ENCODE data around the gene ALK. TPM values are rescaled to one million over a fixed set of nuclear protein-coding genes. Genes with fewer than 3 reads are reported as not detected.

ALK gene
- total RNA-seq, 1 donor from 2014 or later = 0.14 TPM

DNA sequence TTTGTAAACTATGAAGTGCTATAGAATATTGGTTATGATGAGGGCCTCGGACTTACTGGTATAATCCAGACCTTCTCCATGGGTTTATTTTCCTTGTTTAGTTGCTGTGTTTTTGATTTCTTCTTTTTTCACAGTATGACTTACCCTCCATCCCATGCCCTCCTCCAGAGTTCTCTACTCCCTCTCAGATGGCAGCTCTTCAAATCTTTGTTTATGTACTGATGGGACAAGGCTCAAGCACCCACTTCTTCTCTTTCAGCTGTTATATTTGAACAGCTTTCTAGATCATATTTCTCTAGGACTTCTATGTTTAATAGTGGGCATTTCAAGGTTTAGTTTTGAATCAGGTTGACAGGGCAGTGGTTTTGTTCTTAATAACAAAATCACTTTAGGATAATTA, 762.3 kb downstream of the ALK start:
- Histone ChIP-seq H3K36me3 (peaks cover 63% of the 10 kb centered on the region), H3K4me1 (peaks cover 11% of the 10 kb centered on the region), H3K4me3 (no peak overlapping the region), H3K9me3 (replicated peaks) (no peaks in the 10 kb centered on the region), H3K27ac (replicated peaks) (no peak overlapping the region), H3K27me3 (ENCODE audit: low read depth) (no peaks in the 10 kb centered on the region)
- intact Hi-C loops (cut with micrococcal nuclease) = no loop called here
- TF ChIP-seq, protein P1, sequence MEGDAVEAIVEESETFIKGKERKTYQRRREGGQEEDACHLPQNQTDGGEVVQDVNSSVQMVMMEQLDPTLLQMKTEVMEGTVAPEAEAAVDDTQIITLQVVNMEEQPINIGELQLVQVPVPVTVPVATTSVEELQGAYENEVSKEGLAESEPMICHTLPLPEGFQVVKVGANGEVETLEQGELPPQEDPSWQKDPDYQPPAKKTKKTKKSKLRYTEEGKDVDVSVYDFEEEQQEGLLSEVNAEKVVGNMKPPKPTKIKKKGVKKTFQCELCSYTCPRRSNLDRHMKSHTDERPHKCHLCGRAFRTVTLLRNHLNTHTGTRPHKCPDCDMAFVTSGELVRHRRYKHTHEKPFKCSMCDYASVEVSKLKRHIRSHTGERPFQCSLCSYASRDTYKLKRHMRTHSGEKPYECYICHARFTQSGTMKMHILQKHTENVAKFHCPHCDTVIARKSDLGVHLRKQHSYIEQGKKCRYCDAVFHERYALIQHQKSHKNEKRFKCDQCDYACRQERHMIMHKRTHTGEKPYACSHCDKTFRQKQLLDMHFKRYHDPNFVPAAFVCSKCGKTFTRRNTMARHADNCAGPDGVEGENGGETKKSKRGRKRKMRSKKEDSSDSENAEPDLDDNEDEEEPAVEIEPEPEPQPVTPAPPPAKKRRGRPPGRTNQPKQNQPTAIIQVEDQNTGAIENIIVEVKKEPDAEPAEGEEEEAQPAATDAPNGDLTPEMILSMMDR (IDR thresholded peaks at IDR 0.05; ENCODE audit: borderline replicate concordance) = no peak
- DNase-seq = no peak

DNA sequence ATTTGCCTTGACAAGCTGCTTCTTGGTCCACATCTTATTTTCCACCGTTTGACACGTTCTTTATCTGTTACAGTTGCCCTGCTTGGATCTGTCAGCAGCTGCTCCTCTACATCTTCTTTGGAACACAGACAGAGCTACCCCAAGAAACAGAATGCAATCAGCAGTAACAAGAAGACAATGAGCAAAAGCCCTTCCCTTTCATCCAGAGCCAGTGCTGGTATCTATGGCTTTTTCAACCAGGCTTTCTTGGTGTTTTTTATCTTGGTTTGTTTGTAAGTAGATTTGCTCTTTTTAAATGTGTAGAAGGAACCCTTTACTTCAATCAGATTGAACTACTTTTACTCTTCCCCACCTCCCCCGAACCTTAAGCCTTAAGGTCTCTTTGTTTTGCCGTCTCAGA, 764.3 kb downstream of the ALK start:
- no peak overlapping the region for H3K27ac ChIP-seq (replicated peaks)
- H3K4me1 ChIP-seq = peaks cover 11% of the 10 kb centered on the region
- H3K27me3 ChIP-seq (ENCODE audit: low read depth) = no peaks in the 10 kb centered on the region
- peaks cover 73% of the 10 kb centered on the region for H3K36me3 ChIP-seq
- no peak overlapping the region for H3K4me3 ChIP-seq
- TF ChIP-seq, protein P1 (IDR thresholded peaks at IDR 0.05; ENCODE audit: borderline replicate concordance) = no peak
- intact Hi-C loops (cut with micrococcal nuclease) = no loop called here
- no peaks in the 10 kb centered on the region for H3K9me3 ChIP-seq (replicated peaks)
- DNase-seq = no peak

DNA sequence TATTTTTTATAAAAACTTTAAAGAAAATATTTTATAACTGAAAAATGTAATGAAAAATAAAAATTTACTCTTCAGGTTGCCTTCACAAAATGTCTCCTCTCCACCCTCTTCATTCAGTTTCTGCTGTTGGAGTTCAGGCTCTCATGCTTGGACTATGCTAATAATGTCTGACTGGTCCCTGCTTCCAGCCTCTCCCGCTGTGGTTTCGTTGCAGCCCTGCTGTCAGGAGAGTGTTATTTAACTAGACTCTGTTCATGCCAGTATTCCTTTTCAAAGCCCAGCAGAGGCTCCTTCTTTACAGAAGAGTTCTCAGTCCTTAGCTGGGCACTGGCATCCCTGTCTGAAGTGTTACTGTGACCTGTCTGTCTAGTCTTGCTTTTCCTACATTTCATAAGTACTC, 765.8 kb downstream of the ALK start:
- Histone ChIP-seq H3K9me3 (replicated peaks) (no peaks in the 10 kb centered on the region), H3K4me1 (peaks cover 11% of the 10 kb centered on the region), H3K4me3 (no peak overlapping the region), H3K27me3 (ENCODE audit: low read depth) (no peaks in the 10 kb centered on the region), H3K36me3 (peaks cover 57% of the 10 kb centered on the region), H3K27ac (replicated peaks) (no peak overlapping the region)
- TF ChIP-seq, protein P1 (IDR thresholded peaks at IDR 0.05; ENCODE audit: borderline replicate concordance) = no peak
- intact Hi-C loops (cut with micrococcal nuclease) = no loop called here
- no peak for DNase-seq

DNA sequence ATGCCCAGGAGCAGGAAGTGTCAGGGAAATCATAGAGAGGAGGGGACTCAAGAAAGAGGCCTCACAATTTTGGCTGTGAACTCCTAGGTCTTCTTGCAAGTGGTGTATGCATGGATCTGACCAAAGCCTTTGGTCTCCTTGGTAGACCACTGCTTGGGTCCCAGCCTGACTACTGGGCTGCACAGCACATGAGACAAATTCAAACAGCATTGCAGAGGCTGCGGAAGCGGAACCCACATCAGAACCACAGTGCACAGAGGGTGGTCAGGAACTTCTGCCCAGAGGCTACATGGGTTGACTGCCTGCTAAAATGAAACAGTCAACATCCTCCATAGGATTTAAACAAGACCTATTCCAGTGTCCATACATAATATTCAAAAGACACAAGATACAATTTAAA, 766.8 kb downstream of the ALK start:
- DNase-seq = no peak
- Histone ChIP-seq H3K4me1 (peaks cover 11% of the 10 kb centered on the region), H3K4me3 (no peak overlapping the region), H3K9me3 (replicated peaks) (no peaks in the 10 kb centered on the region), H3K36me3 (peaks cover 55% of the 10 kb centered on the region), H3K27me3 (ENCODE audit: low read depth) (no peaks in the 10 kb centered on the region), H3K27ac (replicated peaks) (no peak overlapping the region)
- intact Hi-C loops (cut with micrococcal nuclease) = no loop called here
- TF ChIP-seq, protein P1 (IDR thresholded peaks at IDR 0.05; ENCODE audit: borderline replicate concordance) = no peak

DNA sequence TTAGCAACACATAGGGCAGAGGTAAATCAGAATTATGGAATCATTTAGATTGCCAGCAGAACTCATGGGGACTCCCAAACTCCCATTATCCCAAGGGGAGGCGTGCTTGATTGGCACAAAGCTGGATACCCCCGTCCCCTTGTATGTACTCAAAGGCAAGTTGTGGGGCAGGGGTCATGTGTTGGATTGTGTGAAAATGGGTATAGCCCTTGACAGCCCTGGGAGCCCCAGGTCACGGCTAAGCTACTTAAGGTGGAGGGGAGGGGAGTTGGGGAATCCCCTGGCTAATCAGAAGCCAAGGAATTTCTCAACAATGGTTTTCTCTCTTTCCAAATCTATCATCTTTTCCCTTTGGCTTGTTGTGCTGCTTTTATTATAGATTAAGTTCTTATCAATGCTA, 773.4 kb downstream of the ALK start:
- H3K4me1 ChIP-seq = no peaks in the 10 kb centered on the region
- H3K4me3 ChIP-seq = no peak overlapping the region
- no peak for DNase-seq
- TF ChIP-seq, protein P1 (IDR thresholded peaks at IDR 0.05; ENCODE audit: borderline replicate concordance) = no peak
- H3K36me3 ChIP-seq = peaks cover 25% of the 10 kb centered on the region
- H3K27ac ChIP-seq (replicated peaks) = no peak overlapping the region
- intact Hi-C loops (cut with micrococcal nuclease) = no loop called here
- no peaks in the 10 kb centered on the region for H3K27me3 ChIP-seq (ENCODE audit: low read depth)
- H3K9me3 ChIP-seq (replicated peaks) = no peaks in the 10 kb centered on the region

DNA sequence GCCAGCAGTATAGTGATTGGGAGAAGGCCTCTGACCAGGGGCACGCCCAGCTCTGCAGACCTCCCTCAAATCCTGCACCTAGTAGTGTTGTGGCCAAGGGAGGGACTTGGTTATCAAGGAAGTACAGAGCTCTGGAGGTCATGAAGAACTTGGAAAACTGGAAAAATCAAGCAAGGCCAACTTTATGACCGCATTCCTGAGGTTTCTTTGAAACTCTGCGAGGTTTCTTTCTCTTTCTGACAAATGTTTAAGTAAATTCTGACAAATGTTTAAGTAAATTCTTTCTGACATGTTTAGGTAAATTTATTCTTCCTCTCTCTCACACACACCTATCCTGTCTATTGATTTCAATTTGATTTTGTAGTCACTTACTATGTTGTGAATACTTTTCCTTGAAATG, 775.2 kb downstream of the ALK start:
- Histone ChIP-seq H3K27me3 (ENCODE audit: low read depth) (no peaks in the 10 kb centered on the region), H3K36me3 (peaks cover 21% of the 10 kb centered on the region), H3K9me3 (replicated peaks) (no peaks in the 10 kb centered on the region), H3K27ac (replicated peaks) (no peak overlapping the region), H3K4me1 (no peaks in the 10 kb centered on the region), H3K4me3 (no peak overlapping the region)
- DNase-seq = no peak
- TF ChIP-seq, protein P1 (IDR thresholded peaks at IDR 0.05; ENCODE audit: borderline replicate concordance) = no peak
- intact Hi-C loops (cut with micrococcal nuclease) = no loop called here

Data from left ventricle myocardium inferior (tissue), 1 donor.